Kidney glomerular epithelial cell (primary cell): ENCODE data around the gene ATP10B.
"Not testable (repeated sequence)": the region's sequence is repeated elsewhere in the genome, so short reads cannot be mapped to it uniquely, and the experiment has no call there.

Experiments used
- DNase-seq: peaks from one replicate; lab custom pipeline; 2025; lab: John Stamatoyannopoulos, UW

Gene ATP10B

GRCh38 chr5:160812996-160813395 lies 39.0 kb downstream of the ATP10B start:
- DNase-seq, result not testable (repeated sequence)

GRCh38 chr5:160805376-160805775 lies 46.6 kb downstream of the ATP10B start:
- DNase-seq, result no peak

- no peak for DNase-seq
Observed at GRCh38 chr5:160802592-160802991, 49.4 kb downstream of the ATP10B start.

GRCh38 chr5:160800375-160801275 lies 51.4 kb downstream of the ATP10B start:
- no peak for DNase-seq

DNA sequence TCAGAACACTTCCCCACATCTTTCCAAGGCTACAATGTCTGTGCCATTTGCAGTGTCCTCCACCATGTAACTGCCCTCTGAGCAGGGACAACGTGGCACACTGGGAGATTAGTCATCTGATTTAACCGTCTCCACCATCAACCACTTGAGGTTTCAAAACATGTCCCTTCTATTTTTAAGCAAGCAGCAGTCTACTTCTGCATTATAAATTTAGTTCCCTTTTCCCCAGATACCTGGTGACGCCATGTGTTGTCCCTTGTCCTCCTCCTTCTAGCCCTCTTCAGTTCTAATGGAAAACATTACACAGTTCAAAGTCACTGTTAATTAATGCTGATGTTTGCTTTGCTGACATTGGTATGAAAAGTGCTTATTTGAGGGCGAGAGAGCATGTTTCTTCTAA lies 52.8 kb downstream of the ATP10B start:
- DNase-seq, result no peak

DNA sequence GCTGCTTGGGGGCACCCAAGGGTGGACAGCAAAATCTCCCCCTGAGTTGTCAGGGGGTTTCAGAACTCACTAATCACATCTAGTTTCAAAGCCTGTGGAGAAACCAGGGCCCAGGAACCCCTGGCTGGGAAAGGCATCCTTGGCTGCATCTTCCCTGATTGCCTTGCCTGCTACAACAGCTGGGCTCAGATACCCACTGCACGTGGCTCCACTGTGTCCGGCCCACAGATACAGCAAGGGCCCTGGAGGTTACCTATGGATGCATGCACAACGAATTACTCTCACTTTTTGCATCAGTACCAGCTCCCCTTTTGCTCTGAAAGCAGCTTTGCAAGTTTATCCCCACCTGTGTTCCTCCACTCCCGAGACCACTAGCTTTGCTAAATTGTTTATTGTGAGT lies 55.0 kb downstream of the ATP10B start:
- DNase-seq, result no peak

- DNase-seq, result no peak
Observed at GRCh38 chr5:160793530-160793899, 58.5 kb downstream of the ATP10B start.

DNA sequence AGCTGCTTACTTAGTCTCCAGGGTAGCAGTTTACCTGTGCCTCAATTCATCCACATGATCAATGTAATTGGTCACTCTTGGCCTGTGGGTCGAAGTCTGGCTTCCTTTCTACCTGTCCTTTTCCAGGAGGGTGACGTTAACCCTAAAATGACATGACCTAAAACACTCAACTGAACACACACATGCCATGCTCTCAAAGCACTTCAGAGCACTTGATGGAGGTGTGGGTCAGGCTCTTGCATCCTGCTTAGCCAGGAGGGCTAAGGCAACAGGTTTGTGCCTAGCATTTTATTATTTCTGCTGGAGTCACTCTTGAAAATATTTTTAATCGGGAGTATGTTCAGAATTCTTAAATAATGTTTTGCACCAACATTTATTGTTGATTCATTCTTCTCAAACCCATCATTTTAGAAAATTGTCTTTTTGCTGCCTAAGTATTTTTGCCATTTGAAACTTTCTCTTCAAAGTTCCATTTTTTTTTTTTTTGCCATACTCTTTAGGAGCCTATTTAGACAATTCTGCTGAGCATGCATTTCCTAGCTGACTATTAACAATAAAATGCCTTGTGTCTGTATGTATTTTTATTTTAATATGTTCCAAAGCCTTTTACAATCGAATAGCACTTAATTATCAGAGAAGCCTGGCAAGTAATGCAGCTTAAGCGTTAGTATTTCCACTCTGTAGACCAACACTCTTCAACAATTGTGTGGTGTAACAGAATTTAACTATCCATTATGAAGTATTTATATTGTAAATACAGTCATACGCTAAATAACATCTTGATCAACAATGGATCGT lies 59.1 kb downstream of the ATP10B start:
- DNase-seq, result no peak

DNA sequence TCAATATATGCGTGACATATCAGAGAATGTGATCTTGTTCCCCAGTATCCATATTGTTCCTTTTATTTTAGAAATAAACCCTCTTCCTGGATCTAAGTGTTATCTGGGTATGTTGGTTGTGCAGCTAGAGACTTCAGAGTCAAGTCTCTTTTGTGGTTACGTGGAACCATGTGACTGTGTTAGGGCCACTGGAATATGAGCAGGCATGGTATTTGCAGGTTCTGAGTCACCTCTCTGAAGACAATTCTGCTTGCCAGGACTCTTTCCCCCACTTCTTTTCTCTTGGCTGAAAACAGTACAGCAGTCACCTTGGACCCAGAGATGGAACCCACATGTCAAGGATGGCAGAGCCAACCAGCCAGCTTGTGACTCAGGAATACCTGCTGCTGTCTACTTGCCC lies 59.7 kb downstream of the ATP10B start:
- DNase-seq, result no peak

- no peak for DNase-seq
Observed at GRCh38 chr5:160789219-160789859, 62.7 kb downstream of the ATP10B start.

DNA sequence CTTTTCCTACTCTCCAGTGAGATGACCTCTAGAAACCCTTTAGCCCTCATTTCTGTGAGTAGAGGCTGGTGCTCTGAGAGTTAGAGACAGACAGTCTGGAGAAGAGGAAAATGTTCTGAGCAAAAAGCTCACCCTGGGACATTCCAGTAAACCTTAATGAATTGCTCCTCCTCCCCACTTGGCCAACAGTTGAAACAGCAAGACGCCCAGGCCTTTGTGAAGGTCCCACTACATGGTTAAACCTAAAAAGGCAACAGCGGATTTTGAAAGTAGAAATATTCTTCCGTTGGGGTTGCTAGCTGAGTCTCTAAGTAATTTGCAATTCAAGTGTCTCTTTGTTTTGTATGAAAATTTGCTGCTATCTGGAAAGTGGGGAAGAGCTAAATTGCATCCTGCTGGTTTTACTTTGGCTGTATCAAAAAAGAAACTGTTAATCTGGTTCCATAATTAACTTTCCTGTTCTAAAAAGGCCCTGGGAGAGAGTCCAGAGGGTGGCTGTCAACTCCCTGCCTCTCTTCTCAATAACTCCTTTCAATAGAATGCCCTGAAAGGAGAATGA lies 63.8 kb downstream of the ATP10B start:
- no peak for DNase-seq

DNA sequence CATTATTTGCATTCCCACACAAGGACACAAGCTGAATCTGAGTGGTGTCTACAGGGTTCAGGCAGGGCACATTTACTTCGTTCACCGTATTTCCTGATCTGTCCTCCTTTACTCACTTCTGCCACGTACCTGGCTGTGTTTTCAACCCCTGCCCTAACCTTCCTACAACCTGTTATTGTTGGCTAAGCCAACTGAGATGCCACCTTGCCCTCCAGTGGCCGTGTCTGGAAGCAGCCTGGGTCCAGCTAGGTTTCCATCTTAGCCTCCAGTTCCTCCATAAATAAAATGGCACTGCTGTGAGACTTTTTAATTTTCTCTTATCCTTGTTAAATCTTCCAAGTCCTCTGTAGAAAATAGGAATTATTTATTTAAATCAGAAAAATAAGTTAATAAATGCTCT lies 64.8 kb downstream of the ATP10B start:
- peak; percentile 47 for DNase-seq

GRCh38 chr5:160774666-160775315 lies 77.2 kb downstream of the ATP10B start:
- no peak for DNase-seq

- DNase-seq, result no peak
Observed at GRCh38 chr5:160773646-160774410, 78.2 kb downstream of the ATP10B start.

GRCh38 chr5:160772854-160773253 lies 79.2 kb downstream of the ATP10B start:
- DNase-seq, result no peak

DNA sequence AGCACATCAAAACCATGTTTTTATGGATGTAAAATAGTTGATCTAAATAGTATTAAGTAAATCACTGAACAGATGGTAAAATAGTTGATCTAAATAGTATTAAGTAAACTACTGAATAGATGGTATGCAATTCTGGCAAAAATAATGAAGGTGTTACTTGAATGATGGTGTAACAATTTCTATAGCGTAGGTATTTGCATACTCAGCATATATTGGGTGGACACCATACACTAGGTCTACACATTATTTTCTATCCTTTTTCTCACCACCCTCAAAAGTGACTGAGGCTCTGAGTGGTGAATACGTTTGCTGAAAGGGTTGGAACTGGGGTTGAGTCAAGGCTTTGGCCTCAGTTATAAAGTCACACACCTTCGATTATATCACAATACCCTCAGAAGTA lies 81.3 kb downstream of the ATP10B start:
- no peak for DNase-seq

- no peak for DNase-seq
Observed at GRCh38 chr5:160769301-160769700, 82.7 kb downstream of the ATP10B start.

DNA sequence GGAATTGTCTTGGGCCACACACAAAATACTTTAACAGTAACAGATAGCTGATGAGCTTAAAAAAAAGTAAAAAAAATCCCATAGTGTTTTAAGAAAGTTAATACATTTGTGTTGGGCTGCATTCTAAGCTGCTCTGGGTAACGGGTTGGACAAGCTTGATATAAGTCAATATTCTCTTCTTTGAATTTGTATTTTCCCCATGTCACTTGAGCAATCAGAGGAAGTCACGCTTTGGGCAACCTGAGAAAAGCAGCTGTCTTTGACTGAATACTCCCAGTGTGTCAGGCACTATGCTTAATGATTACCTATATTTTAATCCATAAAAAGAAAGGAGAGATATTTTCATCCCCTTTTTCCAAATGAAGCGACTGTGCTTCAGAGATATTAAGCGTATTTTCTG lies 84.9 kb downstream of the ATP10B start:
- no peak for DNase-seq

DNA sequence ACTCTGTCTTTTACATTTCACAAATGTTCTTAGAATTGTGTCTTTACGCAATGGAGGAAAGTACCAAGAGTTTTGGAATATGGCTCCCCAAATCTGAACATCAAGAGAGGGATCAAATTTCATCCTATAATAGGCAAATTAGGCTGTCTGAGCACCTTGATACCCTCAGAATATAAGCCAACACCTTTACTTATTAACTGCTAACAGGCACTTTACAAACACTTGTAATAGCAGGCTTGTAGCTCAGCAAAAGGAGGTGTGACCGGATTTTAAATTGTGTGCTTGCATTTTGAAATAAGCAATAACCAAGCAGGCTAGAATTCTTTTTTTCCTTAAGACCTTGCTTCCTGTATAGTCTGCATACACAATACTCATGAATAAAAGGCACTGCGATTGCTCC lies 92.0 kb downstream of the ATP10B start:
- DNase-seq, result no peak

GRCh38 chr5:160757194-160757593 lies 94.8 kb downstream of the ATP10B start:
- DNase-seq, result no peak
